H1 (cell line): Measurements from ENCODE around the gene CRYBB1. TPM values are rescaled to one million over a fixed set of nuclear protein-coding genes. Genes with fewer than 3 reads are reported as not detected.

ENCODE experiments used
- CTCF ChIA-PET: fragments of 300-600 bp; sonication (Branson Sonifier 250); formaldehyde crosslinking; loops from one replicate; lab custom pipeline; 2021; ENCODE audit not compliant: partially characterized antibody; lab: Charles Lee
- POLR2A ChIA-PET: fragments of 300-600 bp; sonication (Branson Sonifier 250); formaldehyde crosslinking; loops from one replicate; lab custom pipeline; 2021; ENCODE audit warnings: inconsistent platforms; ENCODE audit not compliant: partially characterized antibody; lab: Charles Lee
- DNase-seq, 2 experiments: peaks; one replicate each; pipeline versions ENCODE4 v3.0.0 to v3.0.0-alpha.2; 2010 to 2022; ENCODE audit warnings: low spot score in 2 of 2, low read depth in 1 of 2, mixed read lengths in 1 of 2
- FAIRE-seq: peaks from 2 replicates; lab custom pipeline; 2011; peaks lifted over from hg19 to GRCh38; lab: Jason Lieb, UNC
- H2AFZ ChIP-seq: 2 replicates; pipeline ENCODE4 v1.8.1; 2012; ENCODE audit warnings: low read length, inconsistent platforms
- H2AK5ac ChIP-seq: 2 replicates; pipeline ENCODE4 v1.6.1; 2013; ENCODE audit warnings: low read depth, low read length
- H2BK120ac ChIP-seq: replicated peaks from 2 replicates; pipeline ENCODE3; 2013; ENCODE audit warnings: low read depth, low read length, inconsistent platforms
- H2BK12ac ChIP-seq: 2 replicates; pipeline ENCODE4 v1.6.1; 2013; ENCODE audit warnings: low read depth, low read length
- H2BK15ac ChIP-seq: 2 replicates; pipeline ENCODE4 v1.6.1; 2013; ENCODE audit warnings: low read length
- H2BK20ac ChIP-seq: 2 replicates; pipeline ENCODE4 v1.6.1; 2013; ENCODE audit warnings: low read length
- H2BK5ac ChIP-seq: 2 replicates; pipeline ENCODE4 v1.6.1; 2013; ENCODE audit warnings: low read depth, low read length
- H3K14ac ChIP-seq: 2 replicates; pipeline ENCODE4 v1.6.1; 2013; ENCODE audit warnings: inconsistent platforms; ENCODE audit not compliant: insufficient read length
- H3K18ac ChIP-seq: 2 replicates; pipeline ENCODE4 v1.6.1; 2013; ENCODE audit warnings: low read length; ENCODE audit errors: extremely low read depth
- H3K23ac ChIP-seq: 2 replicates; pipeline ENCODE4 v1.6.1; 2013; ENCODE audit warnings: inconsistent platforms; ENCODE audit not compliant: insufficient read length
- H3K23me2 ChIP-seq: 2 replicates; pipeline ENCODE4 v1.6.1; 2013; ENCODE audit warnings: low read depth, low read length
- H3K27ac ChIP-seq: 2 replicates; pipeline ENCODE4 v1.6.1; 2011; ENCODE audit warnings: low read depth, low read length, inconsistent platforms
- H3K27me3 ChIP-seq, 4 experiments: replicated peaks in 1 of 4; 1 replicate in 1 of 4; 2 replicates in 3 of 4; pipeline versions ENCODE4 v1.6.1 to v1.8.1; 2011 to 2013; ENCODE audit warnings: low read length in 3 of 4, mild to moderate bottlenecking in 3 of 4, inconsistent platforms in 2 of 4, mixed read lengths in 2 of 4, moderate library complexity in 1 of 4; ENCODE audit not compliant: control insufficient read depth in 3 of 4, insufficient read depth in 3 of 4; ENCODE audit errors: extremely low read depth in 1 of 4
- H3K36me3 ChIP-seq, 4 experiments: 2 replicates each; pipeline versions ENCODE4 v1.6.1 to v1.8.1; 2011 to 2013; ENCODE audit warnings: mild to moderate bottlenecking in 4 of 4, low read length in 3 of 4, moderate library complexity in 2 of 4, control low read depth in 1 of 4, inconsistent platforms in 1 of 4; ENCODE audit not compliant: insufficient read depth in 4 of 4, control insufficient read depth in 2 of 4
- H3K4ac ChIP-seq: replicated peaks from 2 replicates; pipeline ENCODE3; 2013; ENCODE audit warnings: low read length, low read depth, mixed read lengths, inconsistent platforms; ENCODE audit not compliant: insufficient read length
- H3K4me1 ChIP-seq, 4 experiments: replicated peaks in 1 of 4; 1 replicate in 1 of 4; 2 replicates in 3 of 4; pipeline versions ENCODE4 v1.6.1 to v1.8.1; 2011 to 2013; ENCODE audit warnings: low read length in 3 of 4, inconsistent platforms in 2 of 4, mixed read lengths in 1 of 4; ENCODE audit not compliant: insufficient read depth in 4 of 4, control insufficient read depth in 3 of 4
- H3K4me2 ChIP-seq, 2 experiments: 2 replicates each; pipeline versions ENCODE4 v1.6.1 to v1.8.1; 2011 to 2013; ENCODE audit warnings: low read depth in 2 of 2, low read length in 2 of 2, control low read depth in 1 of 2, inconsistent platforms in 1 of 2, mild to moderate bottlenecking in 1 of 2; ENCODE audit not compliant: insufficient read depth in 1 of 2
- H3K4me3 ChIP-seq, 4 experiments: fragments of 200-600, 300-600 bp in 1 of 4; sonication (generic), shearing (Covaris generic), sonication (Bioruptor Twin) in 1 of 4; 2 replicates each; pipeline versions ENCODE4 v1.5.1 to v1.8.1; 2011 to 2016; ENCODE audit warnings: low read length in 4 of 4, low read depth in 3 of 4, control low read depth in 2 of 4, inconsistent platforms in 2 of 4, mild to moderate bottlenecking in 2 of 4, mixed read lengths in 1 of 4, moderate library complexity in 1 of 4; ENCODE audit not compliant: insufficient read depth in 2 of 4; ENCODE audit errors: extremely low read depth in 1 of 4
- H3K56ac ChIP-seq: replicated peaks from 2 replicates; pipeline ENCODE3; 2013; ENCODE audit warnings: low read depth, mild to moderate bottlenecking, mixed read lengths, low read length, inconsistent platforms; ENCODE audit not compliant: insufficient read length
- H3K79me1 ChIP-seq: 2 replicates; pipeline ENCODE4 v1.6.1; 2013; ENCODE audit warnings: low read depth, low read length, control low read depth
- H3K79me2 ChIP-seq, 2 experiments: 2 replicates each; pipeline versions ENCODE4 v1.6.1 to v1.8.1; 2012 to 2013; ENCODE audit warnings: low read length in 2 of 2, mild to moderate bottlenecking in 2 of 2, inconsistent platforms in 1 of 2; ENCODE audit not compliant: insufficient read depth in 2 of 2, control insufficient read depth in 1 of 2
- H3K9ac ChIP-seq, 4 experiments: replicated peaks in 1 of 4; 1 replicate in 1 of 4; 2 replicates in 3 of 4; pipeline versions ENCODE4 v1.6.1 to v1.8.1; 2011 to 2013; ENCODE audit warnings: low read depth in 3 of 4, low read length in 3 of 4, control low read depth in 2 of 4, mild to moderate bottlenecking in 2 of 4, moderate library complexity in 2 of 4, inconsistent platforms in 1 of 4; ENCODE audit errors: extremely low read depth in 1 of 4
- H3K9me3 ChIP-seq, 2 experiments: 2 replicates each; pipeline versions ENCODE4 v1.6.1 to v1.8.1; 2012 to 2013; ENCODE audit warnings: mild to moderate bottlenecking in 2 of 2, moderate library complexity in 2 of 2, control low read depth in 1 of 2, inconsistent platforms in 1 of 2, low read depth in 1 of 2, low read length in 1 of 2, mixed read lengths in 1 of 2; ENCODE audit not compliant: insufficient read depth in 2 of 2
- H4K20me1 ChIP-seq, 2 experiments: replicated peaks in 1 of 2; 2 replicates each; pipeline versions ENCODE3 to v1.8.1; 2011 to 2013; ENCODE audit warnings: inconsistent platforms in 2 of 2, low read length in 2 of 2, mild to moderate bottlenecking in 1 of 2; ENCODE audit not compliant: insufficient read depth in 2 of 2, control insufficient read depth in 1 of 2
- H4K5ac ChIP-seq: 2 replicates; pipeline ENCODE4 v1.6.1; 2013; ENCODE audit warnings: low read length, low read depth, mixed read lengths, inconsistent platforms; ENCODE audit not compliant: insufficient read length
- H4K8ac ChIP-seq: 2 replicates; pipeline ENCODE4 v1.8.0; 2013; ENCODE audit warnings: mild to moderate bottlenecking, moderate library complexity, low read length, inconsistent platforms; ENCODE audit not compliant: insufficient read depth; ENCODE audit errors: extremely low read depth
- H4K91ac ChIP-seq: replicated peaks from 2 replicates; pipeline ENCODE3; 2013; ENCODE audit warnings: low read length, mixed read lengths, inconsistent platforms; ENCODE audit not compliant: insufficient read length
- BRCA1 ChIP-seq: IDR thresholded peaks from 2 replicates; pipeline ENCODE4 v1.6.1; 2012; ENCODE audit warnings: low read depth, low read length, improper control_type of control experiment
- EGR1 ChIP-seq: IDR thresholded peaks from 2 replicates; pipeline ENCODE4 v1.6.1; 2011; ENCODE audit warnings: low read depth, low read length, borderline replicate concordance
- KDM5A ChIP-seq: fragments of 200-600 bp; IDR thresholded peaks from 2 replicates; pipeline ENCODE4 v1.7.1; 2012; ENCODE audit warnings: mild to moderate bottlenecking, low read length, inconsistent platforms, mixed read lengths
- WGBS, 2 experiments: shearing (Covaris generic) in 1 of 2; methylation state at CpG; one replicate each; pipeline versions ENCODE4 v1.1.6 to v1.1.7; 2013 to 2015; ENCODE audit warnings: low lambda C conversion rate in 2 of 2, mixed read lengths in 2 of 2, inconsistent platforms in 1 of 2, low coverage in 1 of 2, missing lambda C conversion rate in 1 of 2; ENCODE audit not compliant: insufficient replicate concordance in 2 of 2, insufficient coverage in 1 of 2, insufficient read length in 1 of 2; ENCODE audit errors: extremely low coverage in 1 of 2, missing lambda C conversion rate in 1 of 2; 5-methylcytosine and 5-hydroxymethylcytosine counted together
- polyA plus RNA-seq, 7 experiments: library from polyadenylated mRNA; depleted of rRNA in 3 of 7; stranded (reverse) in 5 of 7; unstranded in 2 of 7; fragments of >200 nt in 5 of 7; fragments of 200-250 nt in 2 of 7; gene quantifications; 1 replicate in 5 of 7; 2 replicates in 1 of 7; 4 replicates in 1 of 7; pipeline versions ENCODE4 v1.2.1 to v1.2.3, GENCODE V29; 2011 to 2013; ENCODE audit warnings: missing spikeins in 2 of 7, mixed read lengths in 2 of 7
- total RNA-seq: library from RNA; stranded (reverse); fragmentation: NEBNext Ultra II Directional; extraction: Animal tissue kit (Norgen Biotek cat#: 25700); gene quantifications from 2 replicates; pipeline ENCODE4 v1.2.1, GENCODE V29; 2021

The CRYBB1 gene
- total and polyA plus RNA-seq, 2 of the 8 experiments (the other 6 are each of a cell fraction or from before 2014, with no cell fraction given): 1.7 to 6.0 TPM

- Histone ChIP-seq H3K14ac (no peak overlapping the region), H2AK5ac (0 out of 2 replicates have a peak overlapping the region, but pooled peaks have one; percentile 29), H3K9ac (no peak overlapping the region), H4K20me1 (peaks cover 5 to 6% of the 10 kb centered on the region in 2 experiments), H4K91ac (peak overlapping the region; percentile 67), H2BK12ac (peak overlapping the region; percentile 28; the same call in 1 of the 2 replicates), H2BK120ac (no peak overlapping the region), H3K4ac (peak overlapping the region; percentile 29), H3K56ac (no peak overlapping the region), H3K4me2 (peak overlapping the region; percentile 40 to 59), H3K4me1 (peaks cover 20 to 41% (median 29%) of the 10 kb centered on the region in 4 experiments), H2BK20ac (peak overlapping the region; percentile 63; the same call in 1 of the 2 replicates), H2BK15ac (peak overlapping the region; percentile 4; the same call in 1 of the 2 replicates), H4K5ac (peak overlapping the region; percentile 14), H3K9me3 (no peaks in the 10 kb centered on the region), H2AFZ (no peak overlapping the region), H4K8ac (no peak overlapping the region), H3K27ac (peak overlapping the region; percentile 53; the same call in 1 of the 2 replicates), H3K23ac (no peak overlapping the region), H2BK5ac (0 out of 2 replicates have a peak overlapping the region, but pooled peaks have one; percentile 50), H3K79me2 (peaks cover 9 to 78% of the 10 kb centered on the region in 2 experiments), H3K36me3 (no peaks in the 10 kb centered on the region), H3K79me1 (peaks cover 16% of the 10 kb centered on the region), H3K4me3 (peak overlapping the region in 1 of 4 experiments; percentile 21; a peak in 1 of 8 replicates), H3K18ac (peak overlapping the region; percentile 61; the same call in 1 of the 2 replicates), H3K27me3 (no peaks in the 10 kb centered on the region), H3K23me2 (no peaks in the 10 kb centered on the region)
- FAIRE-seq: peak; percentile 66
- peak in 1 of 2 experiments; percentile 46 for DNase-seq
- ChIA-PET CTCF (interaction anchor here (0.9 to 1.7 kb wide), 8 partner anchors 9 to 111 kb away, joined by 3 to 8 read pairs (median 4); no protein-coding TSS in a partner anchor), POLR2A (interaction anchor here (0.6 to 2.5 kb wide), 14 partner anchors 10 to 196 kb away, joined by 3 to 17 read pairs (median 3); partner anchors contain the start of genes CRYBB1, TFIP11 and TPST2)
- 26% methylated on average over 6 of the region's 6 CpGs; no CpG with 5 or more reads in 1 of the 2 experiments for WGBS, 2 experiments
- TF ChIP-seq BRCA1 (no peak), KDM5A (no peak), EGR1 (no peak)
Measured at GRCh38 chr22:26554956-26555355, 62.9 kb downstream of the CRYBB1 start.
